Neural progenitor cell (in vitro differentiated cells): ENCODE data around the gene ZDHHC11. TPM values are rescaled to one million over a fixed set of nuclear protein-coding genes. Genes with fewer than 3 reads are reported as not detected.
A peak's percentile ranks its signal among the peaks of the same experiment; 100 is the strongest.
"Not testable (repeated sequence)": the region's sequence is repeated elsewhere in the genome, so short reads cannot be mapped to it uniquely, and the experiment has no call there.

ENCODE experiments used
- DNase-seq: peaks from one replicate; pipeline ENCODE4 v3.0.0-alpha.2; 2016; ENCODE audit warnings: low spot score
- H2AFZ ChIP-seq: fragments of 200-600 bp; sonication (generic); replicated peaks from 2 replicates; pipeline ENCODE4 v1.6.1; 2016; ENCODE audit warnings: antibody characterized with exemption
- H3F3A ChIP-seq: fragments of 200-600 bp; sonication (generic); 2 replicates; pipeline ENCODE4 v1.6.1; 2016; ENCODE audit warnings: antibody characterized with exemption, low read depth
- H3K27ac ChIP-seq: fragments of 200-600 bp; sonication (generic); 2 replicates; pipeline ENCODE4 v1.5.1; 2016; ENCODE audit warnings: mild to moderate bottlenecking
- H3K27me3 ChIP-seq: fragments of 200-600 bp; sonication (generic); 2 replicates; pipeline ENCODE4 v1.6.1; 2016; ENCODE audit warnings: mild to moderate bottlenecking, moderate library complexity
- H3K36me3 ChIP-seq: fragments of 200-600 bp; sonication (generic); 2 replicates; pipeline ENCODE4 v1.5.1; 2016
- H3K4me1 ChIP-seq: fragments of 200-600 bp; sonication (generic); 2 replicates; pipeline ENCODE4 v1.6.1; 2016; ENCODE audit warnings: mixed run types
- H3K4me2 ChIP-seq: fragments of 200-600 bp; sonication (generic); 2 replicates; pipeline ENCODE4 v1.6.1; 2016
- H3K4me3 ChIP-seq: fragments of 200-600 bp; sonication (generic); 2 replicates; pipeline ENCODE4 v1.5.1; 2016
- H3K79me2 ChIP-seq: fragments of 200-600 bp; sonication (generic); 2 replicates; pipeline ENCODE4 v1.6.1; 2016; ENCODE audit warnings: low read depth
- H3K9ac ChIP-seq: fragments of 200-600 bp; sonication (generic); 2 replicates; pipeline ENCODE4 v1.6.1; 2016
- H3K9me3 ChIP-seq: fragments of 200-600 bp; sonication (generic); 2 replicates; pipeline ENCODE4 v1.5.1; 2016; ENCODE audit warnings: low read depth
- H4K20me1 ChIP-seq: fragments of 200-600 bp; sonication (generic); 2 replicates; pipeline ENCODE4 v1.6.1; 2016; ENCODE audit warnings: low read depth
- H3K27ac Mint-ChIP-seq: 3 replicates; pipeline ENCODE4 v1.8.0; 2021; ENCODE audit warnings: mixed read lengths
- H3K27me3 Mint-ChIP-seq: 2 replicates; pipeline ENCODE4 v1.8.0; 2022; ENCODE audit warnings: low read depth, mild to moderate bottlenecking, inconsistent platforms, moderate library complexity, mixed read lengths; ENCODE audit not compliant: insufficient read depth
- H3K36me3 Mint-ChIP-seq: 3 replicates; pipeline ENCODE4 v1.8.0; 2021; ENCODE audit warnings: mixed read lengths
- H3K4me1 Mint-ChIP-seq: 3 replicates; pipeline ENCODE4 v1.8.0; 2021; ENCODE audit warnings: mixed read lengths
- H3K4me3 Mint-ChIP-seq: 3 replicates; pipeline ENCODE4 v1.8.0; 2021; ENCODE audit warnings: mild to moderate bottlenecking, moderate library complexity, mixed read lengths
- H3K9me3 Mint-ChIP-seq: 3 replicates; pipeline ENCODE4 v1.8.0; 2020; ENCODE audit warnings: mixed read lengths
- CTCF ChIP-seq: fragments of 200-600 bp; sonication (generic); IDR thresholded peaks from 2 replicates; pipeline ENCODE4 v1.5.1; 2017; ENCODE audit warnings: antibody characterized with exemption, mild to moderate bottlenecking
- EZH2 ChIP-seq: fragments of 200-600 bp; sonication (generic); IDR thresholded peaks from 2 replicates; pipeline ENCODE4 v1.6.1; 2017; ENCODE audit warnings: antibody characterized with exemption, mild to moderate bottlenecking, moderate library complexity
- EZH2phosphoT487 ChIP-seq: fragments of 200-600 bp; sonication (generic); IDR thresholded peaks from 2 replicates; pipeline ENCODE4 v1.6.1; 2017; ENCODE audit warnings: antibody characterized with exemption
- total RNA-seq: library from RNA; depleted of rRNA; stranded (reverse); fragments of >200 nt; gene quantifications from 2 replicates; pipeline ENCODE4 v1.2.3, GENCODE V29; 2015; ENCODE audit warnings: low replicate concordance

The ZDHHC11 gene
- total RNA-seq, 1 donor from 2014 or later, result 0.92 TPM

GRCh38 chr5:751496-751895, 99.3 kb downstream of the ZDHHC11 start:
- H3K4me1 Mint-ChIP-seq, result peaks cover 6% of the 10 kb centered on the region
- H3K9ac ChIP-seq, result no peak overlapping the region
- H3K36me3 Mint-ChIP-seq, result no peaks in the 10 kb centered on the region
- no peaks in the 10 kb centered on the region for H3K79me2 ChIP-seq
- no peak overlapping the region for H3K4me2 ChIP-seq
- no peaks in the 10 kb centered on the region for H3K36me3 ChIP-seq
- no peak for DNase-seq
- TF ChIP-seq CTCF (no peak), EZH2phosphoT487 (no peak), EZH2 (no peak)
- H3K9me3 ChIP-seq, result no peaks in the 10 kb centered on the region
- no peaks in the 10 kb centered on the region for H3K27me3 ChIP-seq
- H3K27me3 Mint-ChIP-seq, result peaks cover 2% of the 10 kb centered on the region
- H3K4me3 Mint-ChIP-seq, result no peak overlapping the region
- no peak overlapping the region for H3K27ac Mint-ChIP-seq
- no peak overlapping the region for H3K27ac ChIP-seq
- no peak overlapping the region for H3K4me3 ChIP-seq
- no peaks in the 10 kb centered on the region for H3K9me3 Mint-ChIP-seq
- H3K4me1 ChIP-seq, result no peaks in the 10 kb centered on the region
- H2AFZ ChIP-seq, result no peak overlapping the region
- H4K20me1 ChIP-seq, result no peaks in the 10 kb centered on the region
- no peaks in the 10 kb centered on the region for H3F3A ChIP-seq

GRCh38 chr5:750226-750625, 100.6 kb downstream of the ZDHHC11 start:
- not testable (repeated sequence) for H4K20me1 ChIP-seq, H3K36me3 ChIP-seq, H3K27me3 ChIP-seq, H3F3A ChIP-seq, H3K27ac Mint-ChIP-seq, H3K36me3 Mint-ChIP-seq, H3K9me3 ChIP-seq, H3K4me3 ChIP-seq, H3K4me2 ChIP-seq, H3K4me1 Mint-ChIP-seq, H3K27ac ChIP-seq, H2AFZ ChIP-seq, H3K79me2 ChIP-seq, H3K4me3 Mint-ChIP-seq, H3K9me3 Mint-ChIP-seq, H3K9ac ChIP-seq, H3K4me1 ChIP-seq, H3K27me3 Mint-ChIP-seq, DNase-seq

GRCh38 chr5:749101-749670, 101.6 kb downstream of the ZDHHC11 start:
- H3K36me3 ChIP-seq, result no peaks in the 10 kb centered on the region
- no peak for DNase-seq

GRCh38 chr5:748011-748980, 102.5 kb downstream of the ZDHHC11 start:
- not testable (repeated sequence) for H3K4me2 ChIP-seq, H3K9ac ChIP-seq, H3K79me2 ChIP-seq, H2AFZ ChIP-seq, H3K4me1 ChIP-seq, H3K4me3 Mint-ChIP-seq, H3F3A ChIP-seq, H3K27ac ChIP-seq, H3K27me3 Mint-ChIP-seq, H3K9me3 Mint-ChIP-seq, DNase-seq, H4K20me1 ChIP-seq, H3K4me1 Mint-ChIP-seq, H3K9me3 ChIP-seq, H3K27me3 ChIP-seq, H3K36me3 Mint-ChIP-seq, H3K36me3 ChIP-seq, H3K4me3 ChIP-seq
- peak overlapping the region; percentile 29 for H3K27ac Mint-ChIP-seq

More at GRCh38 chr5:749101-749670, 101.6 kb downstream of the ZDHHC11 start:
- Histone ChIP-seq H3K4me2 (no peak overlapping the region), H4K20me1 (no peaks in the 10 kb centered on the region), H3K9ac (no peak overlapping the region), H3F3A (no peaks in the 10 kb centered on the region), H2AFZ (no peak overlapping the region), H3K27me3 (no peaks in the 10 kb centered on the region), H3K79me2 (no peaks in the 10 kb centered on the region), H3K9me3 (no peaks in the 10 kb centered on the region), H3K4me3 (no peak overlapping the region), H3K27ac (no peak overlapping the region), H3K4me1 (no peaks in the 10 kb centered on the region)
- no peak for TF ChIP-seq EZH2
- no peak for TF ChIP-seq CTCF
- Mint-ChIP-seq H3K27ac (peak overlapping the region; percentile 75), H3K27me3 (peaks cover 4% of the 10 kb centered on the region), H3K4me3 (no peak overlapping the region), H3K36me3 (peaks cover 3% of the 10 kb centered on the region), H3K4me1 (peaks cover 5% of the 10 kb centered on the region), H3K9me3 (no peaks in the 10 kb centered on the region)

GRCh38 chr5:747303-747844, 103.4 kb downstream of the ZDHHC11 start:
- not testable (repeated sequence) for H3K4me1 ChIP-seq, DNase-seq, H3K4me2 ChIP-seq, H3K27me3 Mint-ChIP-seq, H3K9me3 Mint-ChIP-seq, H3K36me3 ChIP-seq, H3K27ac Mint-ChIP-seq, H3K9me3 ChIP-seq, H3K4me3 Mint-ChIP-seq, H3K27ac ChIP-seq, H3K79me2 ChIP-seq, H3K27me3 ChIP-seq, H4K20me1 ChIP-seq, H3K4me1 Mint-ChIP-seq, H3K4me3 ChIP-seq, H3F3A ChIP-seq, H2AFZ ChIP-seq, H3K9ac ChIP-seq, H3K36me3 Mint-ChIP-seq
